SK-N-SH (cell line): ENCODE results near the gene NCF4.

Experiments
- CTCF ChIP-seq: fragments of 200-600 bp; sonication (generic); IDR thresholded peaks from 2 replicates; pipeline ENCODE4 v1.6.1; 2017; ENCODE audit warnings: antibody characterized with exemption, mild to moderate bottlenecking, moderate library complexity
- POLR2AphosphoS5 ChIP-seq: IDR thresholded peaks from 2 replicates; pipeline ENCODE4 v1.6.1; 2012; ENCODE audit warnings: low read depth, low read length

GRCh38 chr22:36815558-36816338, 45.1 kb upstream of the NCF4 start:
- TF ChIP-seq CTCF, result no peak
- no peak for TF ChIP-seq POLR2AphosphoS5
